Stimulated activated CD8-positive, alpha-beta memory T cell treated with anti-CD3 and anti-CD28 coated beads, Interleukin-7, amount 100 ng/mL, for 48 hours (primary cell): ENCODE data around the gene GUK1.
"Not testable (repeated sequence)": the region's sequence is repeated elsewhere in the genome, so short reads cannot be mapped to it uniquely, and the experiment has no call there.

Experiments
- DNase-seq, 2 donors: peaks; one replicate each; pipeline ENCODE4 v3.0.0-alpha.2; 2020; ENCODE audit warnings: low read depth in 1 of 2; ENCODE audit errors: extremely low read depth in 1 of 2

Gene GUK1

GRCh38 chr1:228104526-228105269 is 35.4 kb upstream of the GUK1 start:
- no peak for DNase-seq

GRCh38 chr1:228105270-228105995 is 34.6 kb upstream of the GUK1 start:
- DNase-seq: no peak

DNA sequence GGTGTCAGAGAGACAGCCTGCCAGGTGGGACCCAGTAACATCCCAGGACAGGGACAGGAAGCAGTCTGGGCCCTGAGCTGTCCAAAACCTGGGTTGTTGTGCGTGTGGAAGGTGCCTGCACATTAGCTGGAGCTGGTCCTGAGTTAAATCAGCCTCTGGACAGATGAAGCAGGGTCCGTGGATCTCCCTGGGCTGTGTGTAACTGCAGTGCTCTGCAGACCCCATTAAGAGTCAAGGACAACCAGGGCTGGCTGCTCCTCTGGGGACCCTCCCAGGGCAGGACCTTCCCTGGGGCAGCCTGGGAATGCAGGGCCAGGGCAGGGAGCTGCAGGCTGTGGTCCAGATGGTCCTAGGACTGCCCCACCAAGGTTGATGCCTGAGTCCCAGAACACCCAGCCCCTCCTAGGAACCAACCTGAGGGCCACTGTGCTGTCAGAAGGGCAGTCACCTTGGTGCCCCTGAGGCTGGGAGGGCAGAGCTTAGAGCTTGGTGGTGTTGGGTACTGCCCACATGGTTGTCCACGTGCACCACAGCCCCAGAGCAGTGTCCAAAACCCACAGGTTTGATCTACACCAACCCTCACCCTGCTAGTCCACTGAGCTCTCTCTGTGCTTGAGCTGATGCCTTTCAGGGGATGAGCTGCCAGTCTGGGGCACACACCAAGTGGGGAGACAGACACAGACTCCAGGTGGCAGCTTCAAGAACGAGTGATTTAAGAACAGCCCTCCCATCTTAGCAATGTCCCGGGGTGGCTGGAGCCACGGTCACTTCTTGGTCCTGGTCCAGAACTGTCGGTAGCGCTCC is 33.9 kb upstream of the GUK1 start:
- no peak for DNase-seq

DNA sequence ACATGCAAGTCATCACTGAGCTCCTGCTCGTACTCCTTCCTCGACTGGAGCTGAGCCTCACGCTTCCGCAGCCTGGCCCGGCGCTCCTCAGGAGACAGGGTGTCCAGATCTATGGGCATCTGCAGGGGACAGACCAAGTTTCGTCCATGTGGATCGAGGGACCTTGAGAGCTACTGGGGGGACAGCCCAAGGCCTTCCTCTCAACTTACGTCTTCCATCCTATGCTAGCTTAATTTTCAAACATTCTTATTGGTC is 33.4 kb upstream of the GUK1 start:
- DNase-seq: no peak

- DNase-seq: no peak
Measured at GRCh38 chr1:228107636-228108035, 32.4 kb upstream of the GUK1 start.

DNA sequence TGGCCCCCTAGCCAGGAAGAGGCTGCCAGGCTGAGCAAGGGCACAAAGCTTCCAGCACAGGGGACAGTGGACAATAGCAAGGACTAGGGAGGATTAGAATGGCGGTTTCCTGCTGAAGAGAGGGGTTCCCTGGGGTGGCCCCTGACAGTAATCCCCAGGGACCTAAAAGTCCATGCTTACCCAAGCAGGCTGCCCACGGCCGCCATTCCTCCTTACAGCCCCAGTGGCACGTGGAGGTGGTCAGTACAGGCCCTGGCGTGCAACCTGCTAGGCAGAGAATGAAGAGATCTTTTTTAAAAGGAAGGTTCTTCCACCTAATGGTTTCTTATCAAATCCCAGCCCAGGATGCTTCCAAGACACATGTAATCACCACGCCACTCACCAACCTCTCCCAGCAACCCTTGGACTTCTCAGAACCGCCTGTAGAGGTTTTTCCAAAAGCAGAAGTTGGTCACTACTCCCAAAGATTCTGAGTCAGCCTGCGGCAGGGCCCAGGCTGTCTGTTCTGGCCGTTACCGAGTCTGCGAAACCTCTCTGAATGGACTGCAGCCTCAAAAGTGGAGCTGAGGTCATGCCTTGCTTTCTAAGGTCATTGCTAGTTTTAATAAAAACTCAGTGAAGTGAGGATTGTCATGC is 31.9 kb upstream of the GUK1 start:
- DNase-seq: no peak

DNA sequence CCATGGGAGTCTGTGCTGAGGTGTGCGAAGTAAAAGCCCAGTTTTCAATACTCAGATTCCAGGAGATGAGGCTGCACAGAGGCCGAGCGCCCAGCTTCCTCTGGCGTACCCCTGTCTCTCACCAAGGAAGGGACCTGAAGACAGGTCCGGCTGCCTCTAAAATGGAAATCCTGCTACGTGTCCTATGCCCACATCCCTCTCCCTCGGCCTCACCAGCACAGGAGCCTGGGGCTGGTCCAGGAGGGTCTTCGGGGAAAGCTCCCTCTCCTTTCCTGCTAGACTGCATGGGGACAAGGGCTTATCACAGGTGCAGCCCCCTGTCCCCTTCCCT is 31.4 kb upstream of the GUK1 start:
- no peak for DNase-seq

GRCh38 chr1:228109073-228109961 is 30.8 kb upstream of the GUK1 start, which contains the start of gene MRPL55:
MRPL55 (minus strand) TSS chr1:228109299; CDS start chr1:228108260, 1,039 bp downstream.
- DNase-seq: peak; percentile 92 to 98

GRCh38 chr1:228109962-228110488 is 30.1 kb upstream of the GUK1 start:
- DNase-seq: no peak

- no peak for DNase-seq
Measured at GRCh38 chr1:228110556-228110955, 29.5 kb upstream of the GUK1 start.

GRCh38 chr1:228111315-228111714 is 28.8 kb upstream of the GUK1 start:
- DNase-seq: not testable (repeated sequence)

DNA sequence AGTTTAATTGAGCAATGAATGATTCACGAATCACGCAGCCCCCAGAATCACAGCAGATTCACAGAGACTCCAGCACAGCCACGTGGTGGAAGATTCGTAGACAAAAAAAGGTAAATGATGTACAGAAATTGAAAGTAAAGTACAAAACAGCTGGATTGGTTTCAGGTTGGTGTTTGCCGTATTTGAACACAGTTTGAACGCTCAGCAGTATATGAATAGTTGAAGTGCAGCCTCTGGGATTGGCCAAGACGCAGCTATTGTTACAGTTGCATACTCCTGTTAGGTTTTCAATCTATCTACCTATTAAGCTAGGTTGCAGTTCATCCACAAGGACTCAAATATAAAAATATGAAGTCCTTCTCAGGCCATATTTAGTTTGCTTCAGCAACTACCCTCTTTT is 27.9 kb upstream of the GUK1 start:
- DNase-seq: no peak

- DNase-seq: no peak
Measured at GRCh38 chr1:228112617-228113016, 27.5 kb upstream of the GUK1 start.

DNA sequence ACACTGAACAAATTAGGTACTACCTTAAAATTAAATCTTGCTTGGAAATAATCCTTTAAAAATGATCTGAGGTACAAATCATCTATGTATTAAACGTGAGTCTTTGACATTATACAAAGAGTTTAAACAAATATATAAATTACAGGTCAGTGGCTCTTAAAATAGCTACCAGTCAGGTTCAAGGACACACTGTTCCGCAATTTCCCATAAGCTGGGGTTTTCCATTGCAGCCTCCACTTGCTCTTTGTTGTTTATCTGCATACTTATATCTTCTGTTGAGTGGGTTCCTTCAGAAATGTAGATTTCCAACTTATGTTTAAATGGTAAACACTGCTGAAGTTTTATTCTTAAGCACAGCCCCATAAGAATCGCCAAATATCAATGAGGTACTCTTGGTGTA is 25.3 kb upstream of the GUK1 start:
- no peak for DNase-seq

GRCh38 chr1:228117335-228117734 is 22.7 kb upstream of the GUK1 start:
- no peak for DNase-seq

GRCh38 chr1:228118040-228118439 is 22.0 kb upstream of the GUK1 start:
- no peak for DNase-seq

DNA sequence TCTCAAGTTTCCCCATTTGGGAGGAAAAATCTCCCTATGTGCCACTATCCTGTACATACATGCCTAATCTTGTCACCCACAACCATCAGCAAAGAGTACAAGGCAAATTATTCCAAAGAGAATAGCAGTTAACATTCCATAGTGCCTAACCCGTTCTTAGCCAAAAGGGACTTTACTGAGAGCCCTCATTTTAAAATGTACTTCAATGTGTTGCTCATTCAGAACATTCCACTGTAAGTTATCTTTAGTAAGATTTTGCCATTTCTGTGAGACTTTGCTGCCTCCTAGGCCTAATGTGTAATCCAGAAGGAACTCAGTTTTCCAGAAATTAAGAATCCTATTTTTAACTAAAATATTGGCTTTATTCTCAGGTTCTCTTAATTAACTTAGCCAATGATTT is 19.7 kb upstream of the GUK1 start:
- DNase-seq: no peak

DNA sequence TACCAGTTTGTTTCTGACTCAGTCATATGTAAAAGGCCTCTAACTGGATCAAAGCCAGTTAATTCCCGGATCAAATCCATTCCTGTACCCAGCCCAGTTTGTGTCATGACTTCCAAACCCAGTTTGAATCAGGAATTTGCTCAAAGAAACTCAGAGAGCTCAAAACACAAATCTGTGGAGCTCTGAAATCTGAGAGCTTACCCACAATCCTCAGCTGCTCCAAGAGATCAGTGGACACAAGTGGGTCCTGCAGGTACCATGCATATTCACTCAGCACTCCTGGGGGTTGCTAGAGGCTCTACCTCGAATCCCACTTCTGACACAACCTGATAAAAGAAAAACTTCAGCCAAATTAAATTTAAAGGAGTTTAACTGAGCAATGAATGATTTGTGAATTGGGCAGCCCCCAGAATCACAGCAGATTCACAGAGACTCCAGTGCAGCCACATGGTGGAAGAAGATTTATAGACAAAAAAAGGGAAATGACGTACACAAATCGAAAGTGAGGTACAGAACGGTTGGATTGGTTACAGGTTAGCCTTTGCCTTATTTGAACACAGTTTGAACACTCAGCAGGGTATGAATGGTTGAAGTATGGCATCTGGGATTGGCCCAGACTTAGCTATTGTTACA is 19.1 kb upstream of the GUK1 start:
- DNase-seq: no peak

DNA sequence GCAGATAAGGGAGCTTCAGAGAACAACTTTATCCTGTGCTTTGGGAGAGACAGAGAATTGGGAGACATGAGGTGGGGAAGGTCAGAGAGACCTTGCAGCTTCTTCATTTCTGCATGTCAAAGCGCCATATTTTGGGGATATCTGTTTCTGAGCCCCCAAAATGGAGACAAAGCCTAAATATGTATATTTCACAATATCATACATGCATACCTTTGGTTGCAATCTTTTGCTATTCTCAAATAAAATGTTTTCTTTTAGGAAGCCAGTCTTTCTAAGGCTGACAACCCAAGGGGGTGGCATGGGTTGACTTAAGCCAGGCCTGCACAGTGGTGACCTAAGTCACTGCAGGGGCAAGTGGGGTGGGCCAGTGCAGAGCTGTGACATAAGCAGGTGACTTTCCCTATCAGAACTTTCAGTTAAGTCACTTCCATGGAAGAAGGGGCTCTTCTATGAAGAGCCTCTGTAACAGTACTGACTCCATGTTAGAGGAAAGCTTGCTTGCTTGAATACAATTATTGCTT is 17.1 kb upstream of the GUK1 start:
- DNase-seq: no peak

- DNase-seq: no peak
Measured at GRCh38 chr1:228123505-228123904, 16.6 kb upstream of the GUK1 start.
